Spinal cord (tissue), 10 donors: ENCODE data around the gene SUN1. TPM values are rescaled to one million over a fixed set of nuclear protein-coding genes. Genes with fewer than 3 reads are reported as not detected.

Experiments
- DNase-seq, 6 donors: peaks; one replicate each; pipeline versions ENCODE4 v3.0.0 to v3.0.0-alpha.2; 2013 to 2015; ENCODE audit warnings: low spot score in 6 of 6, low read depth in 4 of 6
- H3K27ac ChIP-seq: one replicate; pipeline ENCODE4 v1.5.1; 2013; ENCODE audit warnings: low read depth, low read length, control low read depth
- H3K27me3 ChIP-seq: one replicate; pipeline ENCODE4 v1.6.1; 2013; ENCODE audit warnings: low read length; ENCODE audit not compliant: control insufficient read depth, insufficient read depth
- H3K36me3 ChIP-seq: one replicate; pipeline ENCODE4 v1.6.1; 2013; ENCODE audit warnings: low read length; ENCODE audit not compliant: control insufficient read depth, insufficient read depth
- H3K4me1 ChIP-seq: one replicate; pipeline ENCODE4 v1.6.1; 2013; ENCODE audit warnings: low read length; ENCODE audit not compliant: control insufficient read depth, insufficient read depth
- H3K4me3 ChIP-seq: one replicate; pipeline ENCODE4 v1.5.1; 2013; ENCODE audit warnings: low read depth, low read length, control low read depth
- H3K9me3 ChIP-seq: one replicate; pipeline ENCODE4 v1.6.1; 2013; ENCODE audit warnings: low read length; ENCODE audit not compliant: control insufficient read depth, insufficient read depth
- WGBS: methylation state at CpG from one replicate; pipeline ENCODE4 v1.1.5; 2013; ENCODE audit warnings: missing lambda C conversion rate; ENCODE audit not compliant: insufficient coverage; 5-methylcytosine and 5-hydroxymethylcytosine counted together
- long read RNA-seq, 4 donors: transcript quantifications; one replicate each; lab custom pipeline, GENCODE V29; 2026
- polyA plus RNA-seq, 2 donors: library from polyadenylated mRNA; unstranded; fragments of 120-200 nt; gene quantifications; one replicate each; pipeline ENCODE4 v1.2.1, GENCODE V29; 2013; ENCODE audit not compliant: insufficient read length in 2 of 2
- total RNA-seq, 2 donors: library from RNA; depleted of rRNA in 1 of 2; stranded (reverse); fragments of 120-200 nt in 1 of 2; fragments of >200 nt in 1 of 2; gene quantifications; one replicate each; pipeline versions ENCODE4 v1.2.3 to v1.2.4, GENCODE V29; 2013 to 2014
- donor health status: healthy.

The SUN1 gene, protein sequence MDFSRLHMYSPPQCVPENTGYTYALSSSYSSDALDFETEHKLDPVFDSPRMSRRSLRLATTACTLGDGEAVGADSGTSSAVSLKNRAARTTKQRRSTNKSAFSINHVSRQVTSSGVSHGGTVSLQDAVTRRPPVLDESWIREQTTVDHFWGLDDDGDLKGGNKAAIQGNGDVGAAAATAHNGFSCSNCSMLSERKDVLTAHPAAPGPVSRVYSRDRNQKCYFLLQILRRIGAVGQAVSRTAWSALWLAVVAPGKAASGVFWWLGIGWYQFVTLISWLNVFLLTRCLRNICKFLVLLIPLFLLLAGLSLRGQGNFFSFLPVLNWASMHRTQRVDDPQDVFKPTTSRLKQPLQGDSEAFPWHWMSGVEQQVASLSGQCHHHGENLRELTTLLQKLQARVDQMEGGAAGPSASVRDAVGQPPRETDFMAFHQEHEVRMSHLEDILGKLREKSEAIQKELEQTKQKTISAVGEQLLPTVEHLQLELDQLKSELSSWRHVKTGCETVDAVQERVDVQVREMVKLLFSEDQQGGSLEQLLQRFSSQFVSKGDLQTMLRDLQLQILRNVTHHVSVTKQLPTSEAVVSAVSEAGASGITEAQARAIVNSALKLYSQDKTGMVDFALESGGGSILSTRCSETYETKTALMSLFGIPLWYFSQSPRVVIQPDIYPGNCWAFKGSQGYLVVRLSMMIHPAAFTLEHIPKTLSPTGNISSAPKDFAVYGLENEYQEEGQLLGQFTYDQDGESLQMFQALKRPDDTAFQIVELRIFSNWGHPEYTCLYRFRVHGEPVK
- total RNA-seq (100 to 1,000 TPM; 166 to 185 TPM), polyA plus RNA-seq (100 to 1,000 TPM; 114 to 175 TPM)
- long read RNA-seq, donor 1, full-length matches to known transcripts, result 2 of 88 reads
- long read RNA-seq, donor 1, partial matches to known transcripts, result 86 of 88 reads
- long read RNA-seq, donor 1, other reads (novel, unspliced or antisense), result 0 of 88 reads
- long read RNA-seq, donor 2, partial matches to known transcripts, result 5 of 5 reads
- long read RNA-seq, donor 2, other reads (novel, unspliced or antisense), result 0 of 5 reads
- long read RNA-seq, donor 3, partial matches to known transcripts, result 13 of 39 reads
- long read RNA-seq, donor 3, other reads (novel, unspliced or antisense), result 23 of 39 reads
- long read RNA-seq, donor 4, full-length matches to known transcripts, result 4 of 120 reads
- long read RNA-seq, donor 4, partial matches to known transcripts, result 29 of 120 reads
- long read RNA-seq, donor 4, other reads (novel, unspliced or antisense), result 87 of 120 reads

DNA sequence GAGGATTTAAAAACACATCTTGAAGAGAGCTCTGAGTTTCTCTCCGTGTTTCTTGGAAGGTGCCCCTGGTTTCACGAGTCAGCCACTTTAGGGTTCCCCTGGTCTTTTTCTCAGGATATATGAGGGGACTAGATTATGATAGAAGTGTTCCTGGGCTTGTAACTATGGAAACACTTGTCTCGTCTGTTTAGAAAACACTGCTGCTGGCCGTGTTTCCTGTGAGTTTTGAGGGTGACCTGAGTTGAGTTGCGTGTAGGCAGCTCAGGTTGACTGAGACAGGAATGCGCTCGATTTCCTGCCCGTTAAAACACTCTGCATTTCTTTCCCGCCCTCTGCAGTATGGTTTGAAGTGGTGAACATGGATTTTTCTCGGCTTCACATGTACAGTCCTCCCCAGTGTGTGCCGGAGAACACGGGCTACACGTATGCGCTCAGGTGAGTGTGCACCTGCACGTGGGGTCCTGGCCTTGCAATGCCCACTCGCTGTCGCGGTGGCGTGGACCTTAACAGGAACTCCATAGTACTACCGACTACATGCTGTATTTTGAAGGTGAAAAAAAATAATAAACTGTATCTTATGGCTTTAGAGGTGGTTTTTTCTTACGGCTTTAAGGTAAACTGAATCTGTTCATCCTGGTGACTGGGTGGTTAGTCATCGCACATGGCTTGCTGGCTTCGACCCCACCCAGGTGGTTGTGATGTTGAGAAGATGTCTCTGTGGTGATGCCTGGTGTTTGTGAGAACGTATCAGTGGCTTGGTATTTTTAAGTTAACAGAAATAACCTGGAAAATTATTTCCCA, at the start of gene SUN1:
Gene SUN1, plus strand, starts transcription at position 310 of the 801 bp plus-strand sequence. Its CDS starts 49 bp downstream, at position 359.
- 86% methylated on average over 15 of the region's 24 CpGs for WGBS
- no peaks in the 10 kb centered on the region for H3K9me3 ChIP-seq
- DNase-seq, result no peak
- peak within 1 kb of the TSS; percentile 81 for H3K27ac ChIP-seq
- peaks cover 35% of the 10 kb centered on the region for H3K36me3 ChIP-seq
- no peak within 1 kb of the TSS for H3K4me3 ChIP-seq
- no peaks in the 10 kb centered on the region for H3K27me3 ChIP-seq
- H3K4me1 ChIP-seq, result peaks cover 46% of the 10 kb centered on the region

DNA sequence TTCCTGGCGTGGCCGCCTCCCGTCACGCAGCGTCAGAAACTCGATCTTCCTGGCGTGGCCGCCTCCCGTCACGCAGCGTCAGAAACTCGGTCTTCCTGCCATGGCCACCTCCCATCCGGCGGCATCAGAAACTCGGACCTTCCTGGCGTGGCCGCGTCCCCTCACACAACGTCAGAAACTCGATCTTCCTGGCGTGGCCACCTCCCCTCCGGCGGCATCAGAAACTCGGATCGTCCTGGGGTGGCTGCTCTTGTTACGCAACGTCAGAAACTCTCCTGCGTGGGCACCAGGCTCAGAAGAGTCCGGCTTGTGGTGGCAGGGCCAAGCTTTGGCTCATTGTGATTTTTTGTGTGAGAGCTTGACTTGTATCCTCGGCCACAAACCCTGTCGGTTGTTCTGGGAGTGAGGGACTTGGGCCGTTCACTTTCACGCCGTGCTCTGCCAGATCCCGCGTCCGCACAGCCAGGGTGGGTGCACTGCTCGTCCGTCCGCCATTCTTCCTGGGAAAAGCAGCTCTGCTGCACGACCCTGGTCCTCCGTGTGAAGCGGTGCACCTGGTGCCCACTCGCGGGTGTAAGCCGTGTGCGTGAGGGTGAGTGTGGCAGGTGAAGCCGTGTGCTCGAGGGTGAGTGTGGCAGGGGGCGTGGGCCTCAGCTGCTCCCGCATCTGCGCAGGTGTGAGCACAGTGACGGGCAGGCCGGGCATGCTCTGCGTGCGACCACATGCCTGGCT, 49.4 kb upstream of the SUN1 start:
- peaks cover 25% of the 10 kb centered on the region for H3K4me1 ChIP-seq

DNA sequence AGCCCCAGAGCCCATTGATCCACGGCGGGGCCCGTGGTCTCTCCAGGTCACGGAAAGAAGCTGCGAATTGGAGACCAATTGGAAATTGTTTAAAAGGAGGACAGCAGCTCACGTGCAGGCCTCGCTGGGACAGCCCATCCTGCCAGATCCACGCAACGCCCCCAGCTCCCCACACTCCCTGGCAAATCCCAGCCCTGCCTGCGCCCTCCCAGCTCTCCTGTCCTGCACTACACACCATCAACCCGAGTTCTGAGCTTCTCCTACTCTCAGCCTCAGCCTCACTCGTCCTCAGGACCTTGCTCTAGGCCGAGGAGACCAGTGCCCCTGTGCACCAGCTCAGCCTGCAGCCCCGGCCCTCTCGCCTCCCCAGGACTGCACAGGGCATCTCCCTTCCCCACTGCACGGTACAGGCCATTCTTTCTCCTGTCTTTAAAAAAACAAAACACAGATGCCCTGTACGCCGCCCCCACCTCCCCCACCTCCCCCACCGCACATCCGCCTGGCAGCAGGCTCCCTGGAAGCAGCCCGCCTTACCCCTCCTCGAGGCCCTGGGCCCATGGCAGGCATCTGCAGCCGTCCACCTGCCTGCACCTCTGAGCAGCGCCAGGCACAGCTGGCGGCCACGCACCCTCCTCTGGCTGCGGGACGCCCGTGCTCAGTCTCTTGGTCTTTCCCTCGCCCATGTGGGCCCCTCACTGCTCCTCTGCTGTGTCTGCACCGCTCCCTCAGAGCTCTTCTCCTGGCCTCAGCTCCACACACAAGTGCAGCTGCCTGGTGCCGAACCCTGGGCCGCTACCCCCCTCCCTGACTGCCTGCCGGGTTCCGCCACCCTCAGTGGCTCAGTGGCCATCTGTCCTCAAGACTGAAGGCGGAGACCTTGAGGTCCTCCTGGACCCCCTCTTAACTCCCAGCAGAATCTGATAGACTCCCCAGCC, 48.5 kb upstream of the SUN1 start:
- Histone ChIP-seq H3K27me3 (no peaks in the 10 kb centered on the region), H3K4me1 (peaks cover 16% of the 10 kb centered on the region), H3K27ac (no peak overlapping the region), H3K4me3 (no peak overlapping the region), H3K36me3 (peaks cover 80% of the 10 kb centered on the region), H3K9me3 (no peaks in the 10 kb centered on the region)
- DNase-seq, result no peak
- WGBS, result 92% methylated on average over 36 of the region's 36 CpGs

More for the DNA sequence above, 49.4 kb upstream of the SUN1 start:
- H3K9me3 ChIP-seq, result no peaks in the 10 kb centered on the region
- H3K27me3 ChIP-seq, result no peaks in the 10 kb centered on the region
- H3K36me3 ChIP-seq, result peaks cover 84% of the 10 kb centered on the region
- no peak overlapping the region for H3K27ac ChIP-seq
- H3K4me3 ChIP-seq, result no peak overlapping the region
- no peak for DNase-seq
- WGBS, result 94% methylated on average over 55 of the region's 56 CpGs

DNA sequence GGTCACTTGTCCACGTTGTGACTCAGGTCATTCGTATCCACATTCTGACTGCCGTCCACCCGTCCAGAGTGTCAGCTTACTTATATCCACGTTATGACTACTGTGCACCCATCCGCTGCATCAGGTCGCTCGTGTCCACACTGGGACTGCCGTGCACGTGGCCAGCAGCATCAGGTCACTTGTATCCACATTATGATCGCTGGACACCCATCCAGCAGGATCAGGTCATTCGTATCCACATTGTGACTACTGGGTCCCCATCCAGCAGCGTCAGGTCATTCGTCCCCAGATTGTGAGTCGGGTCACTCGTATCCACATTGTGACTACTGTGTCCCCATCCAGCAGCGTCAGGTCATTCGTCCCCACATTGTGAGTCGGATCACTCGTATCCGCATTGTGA, 47.3 kb upstream of the SUN1 start:
- DNase-seq, result no peak
- 97% methylated on average over 21 of the region's 21 CpGs for WGBS
- Histone ChIP-seq H3K4me1 (peaks cover 5% of the 10 kb centered on the region), H3K4me3 (no peak overlapping the region), H3K27ac (no peak overlapping the region), H3K36me3 (peaks cover 70% of the 10 kb centered on the region), H3K27me3 (no peaks in the 10 kb centered on the region), H3K9me3 (no peaks in the 10 kb centered on the region)

DNA sequence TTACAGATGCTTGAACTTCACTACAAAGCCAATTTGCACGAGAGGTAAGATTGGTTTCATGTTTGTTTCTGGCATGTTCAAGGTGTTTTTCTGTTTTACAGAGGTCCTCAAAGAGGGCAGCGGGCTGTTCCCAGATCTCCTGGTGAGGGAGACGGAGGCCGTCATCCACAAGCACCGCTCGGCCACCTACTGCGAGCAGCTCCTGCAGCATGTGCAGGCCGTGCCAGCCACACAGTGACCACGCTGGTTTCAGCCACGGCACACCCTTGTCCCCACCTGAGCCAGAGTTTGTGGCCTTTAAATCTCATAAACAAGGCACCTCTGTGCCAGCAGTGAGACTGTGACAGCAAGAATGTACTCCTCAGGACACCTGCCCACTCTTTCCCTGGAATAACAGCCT, 46.9 kb upstream of the SUN1 start:
- WGBS, result 97% methylated on average over 10 of the region's 10 CpGs
- peaks cover 65% of the 10 kb centered on the region for H3K36me3 ChIP-seq
- peaks cover 3% of the 10 kb centered on the region for H3K4me1 ChIP-seq
- no peaks in the 10 kb centered on the region for H3K9me3 ChIP-seq
- H3K27me3 ChIP-seq, result no peaks in the 10 kb centered on the region
- H3K4me3 ChIP-seq, result no peak overlapping the region
- H3K27ac ChIP-seq, result no peak overlapping the region
- no peak for DNase-seq

DNA sequence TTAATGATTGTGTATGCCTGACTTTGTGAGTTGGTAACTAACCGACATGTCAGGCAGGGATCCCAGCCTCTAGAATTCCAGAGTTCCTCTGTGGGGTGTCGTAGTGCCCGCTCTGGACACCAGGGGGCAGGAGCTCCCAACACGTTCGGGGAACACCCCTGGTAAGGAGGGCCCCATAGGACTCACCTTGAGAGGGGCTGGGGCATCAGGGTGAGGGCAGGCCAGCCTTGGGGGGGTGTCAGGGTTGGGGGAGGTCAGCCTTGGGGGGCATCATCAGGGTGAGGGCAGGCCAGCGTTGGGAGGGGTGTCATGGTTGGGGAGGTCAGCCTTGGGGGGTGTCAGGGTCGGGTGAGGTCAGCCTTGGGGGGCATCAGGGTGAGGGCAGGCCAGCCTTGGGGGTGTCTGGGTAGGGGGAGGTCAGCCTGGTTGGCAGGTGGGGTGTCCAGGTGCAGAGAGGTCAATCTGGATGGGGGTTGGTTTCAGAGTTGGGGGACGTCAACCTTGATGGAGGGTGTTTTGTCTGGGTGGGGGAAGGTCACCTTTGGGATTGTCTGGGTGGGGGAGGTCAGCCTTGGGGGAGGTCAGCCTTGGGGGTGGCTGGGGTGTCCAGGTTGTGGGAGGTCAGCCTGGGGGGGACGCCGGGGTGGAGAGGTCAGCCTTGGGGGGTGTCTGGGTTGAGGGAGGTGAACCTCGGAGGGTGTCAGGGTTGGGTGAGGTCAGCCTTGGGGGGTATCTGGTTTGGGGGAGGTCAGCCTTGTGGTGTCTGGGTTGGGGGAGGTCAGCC, 45.6 kb upstream of the SUN1 start:
- H3K9me3 ChIP-seq, result no peaks in the 10 kb centered on the region
- peaks cover 57% of the 10 kb centered on the region for H3K36me3 ChIP-seq
- H3K4me3 ChIP-seq, result no peak overlapping the region
- no peak overlapping the region for H3K27ac ChIP-seq
- peak in 2 of 6 donors; percentile 62 to 66 for DNase-seq
- no peaks in the 10 kb centered on the region for H3K4me1 ChIP-seq
- H3K27me3 ChIP-seq, result no peaks in the 10 kb centered on the region
- 49% methylated on average over 8 of the region's 11 CpGs for WGBS

DNA sequence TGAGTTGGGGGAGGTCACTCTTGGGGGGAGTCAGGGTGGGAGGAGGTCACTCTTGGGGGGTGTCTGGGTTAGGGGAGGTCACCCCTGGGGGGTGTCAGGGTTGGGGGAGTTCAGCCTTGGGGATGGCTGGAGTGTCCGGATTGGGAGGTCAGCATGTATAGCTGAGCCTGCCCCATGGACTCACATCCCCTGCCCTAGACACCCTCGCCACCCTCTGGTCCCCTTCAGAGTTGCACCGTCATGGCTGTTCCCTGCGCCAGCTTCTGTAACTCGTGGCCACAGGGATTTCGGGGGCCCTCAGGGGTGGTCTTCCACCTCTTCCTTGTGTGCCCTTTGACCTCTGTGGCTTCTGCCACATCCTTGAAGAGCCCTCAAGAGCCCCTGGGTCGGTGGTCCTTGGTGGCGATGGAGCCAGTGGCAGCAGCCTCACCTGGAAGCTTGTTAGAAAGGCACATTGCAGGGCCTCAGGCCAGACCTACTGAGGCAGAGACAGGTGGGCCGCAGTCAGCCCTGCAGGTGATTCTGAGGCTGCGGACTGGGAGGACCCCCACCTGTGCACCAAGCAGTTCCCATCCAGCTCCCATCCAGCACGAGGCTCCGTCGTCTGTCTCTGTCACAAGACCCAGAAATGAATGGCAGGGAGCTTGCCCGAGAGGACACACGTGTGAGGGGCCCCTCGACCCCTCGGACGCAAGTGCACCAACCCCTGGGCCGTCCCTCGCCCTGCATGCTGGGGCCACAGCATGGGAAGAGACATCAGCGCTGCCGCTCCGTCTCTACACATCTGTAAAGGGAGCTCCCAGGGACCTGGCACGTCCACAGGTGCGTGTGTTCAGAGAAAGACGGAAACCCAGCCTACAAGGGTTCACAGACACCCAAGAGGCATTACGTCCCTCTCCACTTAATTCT, 44.7 kb upstream of the SUN1 start:
- Histone ChIP-seq H3K27ac (no peak overlapping the region), H3K27me3 (no peaks in the 10 kb centered on the region), H3K9me3 (no peaks in the 10 kb centered on the region), H3K4me3 (no peak overlapping the region), H3K4me1 (no peaks in the 10 kb centered on the region), H3K36me3 (peaks cover 50% of the 10 kb centered on the region)
- WGBS, result 95% methylated on average over 27 of the region's 27 CpGs
- DNase-seq, result no peak
